IMR-90 (cell line): ENCODE data around the gene PIEZO2. TPM values are rescaled to one million over a fixed set of nuclear protein-coding genes. Genes with fewer than 3 reads are reported as not detected.
"Not testable (repeated sequence)": the region's sequence is repeated elsewhere in the genome, so short reads cannot be mapped to it uniquely, and the experiment has no call there.

Experiments
- ATAC-seq: fragments of 200-7000 bp; cut with Tn5 transposase; 2 replicates; pipeline ENCODE4 v1.9.1; 2020; ENCODE audit warnings: low read depth, mild to moderate bottlenecking, moderate library complexity
- BruUV-seq: library from RNA; stranded (reverse); fragments of 400-500 nt; replicated peaks from 2 replicates; lab custom pipeline; 2021; lab: Mats Ljungman, UMichigan
- CTCF ChIA-PET: fragments of 300-600 bp; formaldehyde crosslinking; extraction: SDS; loops from one replicate; lab custom pipeline; 2021; ENCODE audit warnings: antibody characterized with exemption; lab: Yijun Ruan, JAX
- POLR2A ChIA-PET: fragments of 300-600 bp; sonication (Branson Sonifier 250); formaldehyde crosslinking; loops from one replicate; lab custom pipeline; 2022; ENCODE audit warnings: antibody characterized with exemption; ENCODE audit not compliant: unreplicated experiment; lab: Charles Lee
- DNase-seq: peaks from one replicate; pipeline ENCODE4 v3.0.0; 2013
- H2AFZ ChIP-seq: replicated peaks from 2 replicates; pipeline ENCODE3; 2013; ENCODE audit warnings: low read length, mild to moderate bottlenecking; ENCODE audit not compliant: poor library complexity
- H2AK5ac ChIP-seq: 2 replicates; pipeline ENCODE4 v1.6.1; 2013; ENCODE audit warnings: low read depth, low read length, inconsistent platforms
- H2AK9ac ChIP-seq: replicated peaks from 2 replicates; pipeline ENCODE3; 2013; ENCODE audit warnings: mild to moderate bottlenecking, low read depth, low read length, moderate library complexity; ENCODE audit not compliant: poor library complexity
- H2BK120ac ChIP-seq: 2 replicates; pipeline ENCODE4 v1.6.1; 2013; ENCODE audit warnings: low read depth, low read length, inconsistent platforms
- H2BK15ac ChIP-seq: 3 replicates; pipeline ENCODE4 v1.6.1; 2013; ENCODE audit warnings: low read depth, low read length, inconsistent platforms
- H2BK20ac ChIP-seq: 2 replicates; pipeline ENCODE4 v1.6.1; 2013; ENCODE audit warnings: low read depth, mild to moderate bottlenecking, inconsistent platforms, low read length, moderate library complexity
- H2BK5ac ChIP-seq: 2 replicates; pipeline ENCODE4 v1.6.1; 2013; ENCODE audit warnings: mild to moderate bottlenecking, low read depth, low read length, inconsistent platforms; ENCODE audit not compliant: poor library complexity, severe bottlenecking
- H3K14ac ChIP-seq: replicated peaks from 2 replicates; pipeline ENCODE4 v1.6.1; 2013; ENCODE audit warnings: low read depth, low read length, inconsistent platforms
- H3K18ac ChIP-seq: 2 replicates; pipeline ENCODE4 v1.6.1; 2013; ENCODE audit warnings: low read depth, low read length, control low read depth
- H3K23ac ChIP-seq: 2 replicates; pipeline ENCODE4 v1.6.1; 2013; ENCODE audit warnings: low read depth, low read length, inconsistent platforms
- H3K27ac ChIP-seq: 2 replicates; pipeline ENCODE4 v1.5.1; 2013; ENCODE audit warnings: mild to moderate bottlenecking, control low read depth, low read length; ENCODE audit not compliant: insufficient read depth
- H3K27me3 ChIP-seq: 2 replicates; pipeline ENCODE4 v1.6.1; 2013; ENCODE audit warnings: low read length; ENCODE audit not compliant: control insufficient read depth, insufficient read depth
- H3K36me3 ChIP-seq: 2 replicates; pipeline ENCODE4 v1.6.1; 2013; ENCODE audit warnings: low read length, mixed read lengths; ENCODE audit not compliant: control insufficient read depth, insufficient read depth
- H3K4ac ChIP-seq: 2 replicates; pipeline ENCODE4 v1.6.1; 2013; ENCODE audit warnings: low read depth, low read length, inconsistent platforms
- H3K4me1 ChIP-seq: 2 replicates; pipeline ENCODE4 v1.6.1; 2013; ENCODE audit warnings: low read length, mixed read lengths; ENCODE audit not compliant: control insufficient read depth, insufficient read depth
- H3K4me2 ChIP-seq: 2 replicates; pipeline ENCODE4 v1.6.1; 2013; ENCODE audit warnings: low read depth, mild to moderate bottlenecking, control low read depth, low read length, moderate library complexity
- H3K4me3 ChIP-seq: 2 replicates; pipeline ENCODE4 v1.5.1; 2013; ENCODE audit warnings: low read depth, mild to moderate bottlenecking, control low read depth, low read length, moderate library complexity; ENCODE audit not compliant: insufficient read depth
- H3K56ac ChIP-seq: 2 replicates; pipeline ENCODE4 v1.6.1; 2013; ENCODE audit warnings: low read length, inconsistent platforms; ENCODE audit not compliant: insufficient read depth; ENCODE audit errors: extremely low read depth
- H3K79me1 ChIP-seq, 2 experiments: 2 replicates each; pipeline ENCODE4 v1.6.1; 2013; ENCODE audit warnings: low read length in 2 of 2, inconsistent platforms in 1 of 2, low read depth in 1 of 2
- H3K9ac ChIP-seq: 2 replicates; pipeline ENCODE4 v1.6.1; 2013; ENCODE audit warnings: low read depth, low read length, control low read depth
- H3K9me1 ChIP-seq: 2 replicates; pipeline ENCODE4 v1.6.1; 2013; ENCODE audit warnings: low read length, inconsistent platforms; ENCODE audit not compliant: insufficient read depth
- H3K9me3 ChIP-seq: 2 replicates; pipeline ENCODE4 v1.6.1; 2013; ENCODE audit warnings: low read length; ENCODE audit not compliant: control insufficient read depth, insufficient read depth
- H4K20me1 ChIP-seq: 2 replicates; pipeline ENCODE4 v1.6.1; 2013; ENCODE audit warnings: low read length, inconsistent platforms; ENCODE audit not compliant: insufficient read depth
- H4K5ac ChIP-seq: 2 replicates; pipeline ENCODE4 v1.6.1; 2013; ENCODE audit warnings: mild to moderate bottlenecking, low read depth, low read length, control low read depth
- H4K8ac ChIP-seq, 2 experiments: 2 replicates each; pipeline ENCODE4 v1.6.1; 2013; ENCODE audit warnings: low read depth in 2 of 2, low read length in 2 of 2, control low read depth in 1 of 2, inconsistent platforms in 1 of 2
- H4K91ac ChIP-seq: 2 replicates; pipeline ENCODE4 v1.6.1; 2013; ENCODE audit warnings: low read depth, low read length, inconsistent platforms; ENCODE audit not compliant: insufficient read depth
- CHD1 ChIP-seq: IDR thresholded peaks from 2 replicates; pipeline ENCODE4 v1.6.1; 2012; ENCODE audit warnings: low read depth, low read length, improper control_type of control experiment
- RFX5 ChIP-seq: IDR thresholded peaks from 2 replicates; pipeline ENCODE4 v1.8.0; 2012; ENCODE audit warnings: low read depth, mild to moderate bottlenecking, low read length, moderate library complexity
- SMC3 ChIP-seq: fragments of 150-350 bp; IDR thresholded peaks from 2 replicates; pipeline ENCODE4 v1.6.1; 2016; ENCODE audit warnings: low read depth, mild to moderate bottlenecking, antibody characterized with exemption, low read length, moderate library complexity
- USF2 ChIP-seq: fragments of 150-350 bp; IDR thresholded peaks from 2 replicates; pipeline ENCODE4 v1.6.1; 2017; ENCODE audit warnings: mild to moderate bottlenecking, antibody characterized with exemption, low read length, low read depth
- WGBS, 2 experiments: methylation state at CpG; one replicate each; pipeline versions ENCODE4 v1.1.5 to v1.1.7; 2013; ENCODE audit warnings: missing lambda C conversion rate in 2 of 2; ENCODE audit not compliant: insufficient read length in 1 of 2; ENCODE audit errors: extremely low coverage in 2 of 2; 5-methylcytosine and 5-hydroxymethylcytosine counted together
- dilution Hi-C: fragments of 300-500 bp; cut with HindIII; formaldehyde crosslinking; loops from one replicate; pipeline ENCODE4 v1.14.3; 2018; ENCODE audit warnings: low sequenced_read_pairs; ENCODE audit not compliant: unreplicated experiment
- in situ Hi-C: fragments of 300-500 bp; cut with MboI; formaldehyde crosslinking; loops from 3 replicates; pipeline ENCODE4 v1.14.3; 2019; ENCODE audit warnings: low sequenced_read_pairs, inconsistent platforms, mixed read lengths
- intact Hi-C: fragments of 100-400 bp; cut with micrococcal nuclease; formaldehyde crosslinking; loops from 2 replicates; pipeline ENCODE4 v1.10.0; 2022
- polyA plus RNA-seq, 3 experiments: library from polyadenylated mRNA; depleted of rRNA; stranded (reverse); fragments of >200 nt; gene quantifications; 2 replicates each; pipeline ENCODE4 v1.2.3, GENCODE V29; 2012; ENCODE audit warnings: low replicate concordance in 1 of 3
- total RNA-seq: library from RNA; depleted of rRNA; stranded (reverse); fragments of >200 nt; gene quantifications from 2 replicates; pipeline ENCODE4 v1.2.3, GENCODE V29; 2012

Gene PIEZO2
- total and polyA plus RNA-seq, 2 of the 4 experiments (the other 2 are of a cell fraction) = 2.4 to 4.1 TPM

DNA sequence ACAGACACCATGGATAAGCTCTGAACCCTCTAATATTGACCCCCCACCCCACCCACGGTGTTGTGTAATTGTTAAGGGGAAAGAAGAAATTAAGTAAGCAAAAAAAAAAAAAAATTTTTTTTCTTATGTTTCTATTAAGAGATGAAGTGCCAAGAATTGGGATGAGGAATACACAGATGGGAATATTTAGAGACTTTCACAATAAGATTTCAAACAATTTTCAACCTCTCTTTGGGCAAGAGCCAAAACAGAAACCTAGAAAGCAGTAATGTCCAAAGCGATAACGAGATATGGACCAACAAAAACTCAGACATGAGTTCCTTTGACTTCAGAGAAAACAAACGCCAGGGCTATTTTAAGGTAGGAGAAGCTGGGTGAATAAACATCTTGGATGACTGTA, 14.4 kb downstream of the PIEZO2 start:
- dilution Hi-C loops (no loop called here), intact Hi-C loops (loop anchor here (5.0 kb wide), 1 partner anchor 93 kb away; no protein-coding TSS in a partner anchor), in situ Hi-C loops (no loop called here)
- Histone ChIP-seq H2AK5ac (no peak overlapping the region), H2BK120ac (no peak overlapping the region), H3K14ac (peak overlapping the region; percentile 40; the same call in 1 of the 2 replicates), H2BK15ac (no peak overlapping the region), H3K4me2 (peak overlapping the region; percentile 26), H3K79me1 (0 out of 4 replicates have a peak, but pooled peaks cover 0 to 7% of the 10 kb centered on the region in 2 experiments), H3K9ac (no peak overlapping the region), H2AFZ (no peak overlapping the region), H3K23ac (no peak overlapping the region), H3K56ac (no peak overlapping the region), H3K4ac (no peak overlapping the region), H3K4me1 (peaks cover 12% of the 10 kb centered on the region), H4K8ac (no peak overlapping the region), H2AK9ac (no peak overlapping the region), H3K9me1 (no peaks in the 10 kb centered on the region), H3K36me3 (no peaks in the 10 kb centered on the region; the same call in 1 of the 2 replicates), H4K5ac (no peak overlapping the region), H3K27ac (no peak overlapping the region), H3K4me3 (no peak overlapping the region), H3K27me3 (no peaks in the 10 kb centered on the region), H3K9me3 (no peaks in the 10 kb centered on the region), H4K20me1 (peaks cover 7% of the 10 kb centered on the region), H2BK20ac (no peak overlapping the region), H2BK5ac (no peak overlapping the region), H4K91ac (no peak overlapping the region), H3K18ac (no peak overlapping the region)
- WGBS, 2 experiments = no CpG with 5 or more reads among the region's 4 CpGs
- DNase-seq (peak; percentile 38), ATAC-seq (no peak)
- TF ChIP-seq CHD1 = no peak
- no peak for TF ChIP-seq USF2
- no peak for TF ChIP-seq RFX5
- no peak for TF ChIP-seq SMC3
- BruUV-seq = no TSS peak
- POLR2A ChIA-PET = no interaction called here
- CTCF ChIA-PET = no interaction called here

GRCh38 chr18:11129059-11129458, 20.3 kb downstream of the PIEZO2 start:
- H3K4me2 ChIP-seq, ATAC-seq, H3K14ac ChIP-seq, H2AK9ac ChIP-seq, H3K79me1 ChIP-seq, H3K9ac ChIP-seq, H4K5ac ChIP-seq, H3K27ac ChIP-seq, intact Hi-C loops, H2BK120ac ChIP-seq, H3K36me3 ChIP-seq, in situ Hi-C loops, H3K4me3 ChIP-seq, H2AK5ac ChIP-seq, H2BK15ac ChIP-seq, POLR2A ChIA-PET, H3K9me1 ChIP-seq, H2BK20ac ChIP-seq, BruUV-seq, CTCF ChIA-PET, H4K20me1 ChIP-seq, H3K4me1 ChIP-seq, H4K91ac ChIP-seq, H3K18ac ChIP-seq, H2BK5ac ChIP-seq, dilution Hi-C loops, H2AFZ ChIP-seq, H3K23ac ChIP-seq, H3K56ac ChIP-seq, H4K8ac ChIP-seq, H3K4ac ChIP-seq, H3K27me3 ChIP-seq, DNase-seq: not testable (repeated sequence)
- peaks cover 12% of the 10 kb centered on the region for H3K9me3 ChIP-seq
- WGBS, 2 experiments = no CpG with 5 or more reads among the region's 5 CpGs
